HepG2 (cell line): ENCODE data around the gene RIPK3. TPM values are rescaled to one million over a fixed set of nuclear protein-coding genes. Genes with fewer than 3 reads are reported as not detected.

Experiments used
- CAMTA2 ChIP-seq: sonication (generic); formaldehyde crosslinking; IDR thresholded peaks from 2 replicates; pipeline ENCODE4 v1.4.0; 2020; ENCODE audit warnings: mild to moderate bottlenecking, missing genetic modification reagents, borderline replicate concordance
- FOSL1 ChIP-seq: sonication (generic); formaldehyde crosslinking; IDR thresholded peaks from 2 replicates; pipeline ENCODE4 v1.9.0; 2021; ENCODE audit warnings: missing genetic modification reagents, borderline replicate concordance
- GPBP1L1 ChIP-seq: sonication (generic); formaldehyde crosslinking; IDR thresholded peaks from 2 replicates; pipeline ENCODE4 v1.5.0; 2020; ENCODE audit warnings: mild to moderate bottlenecking, missing genetic modification reagents
- MAF1 ChIP-seq: sonication (generic); formaldehyde crosslinking; IDR thresholded peaks from 2 replicates; pipeline ENCODE4 v1.5.0; 2020; ENCODE audit warnings: missing genetic modification reagents, borderline replicate concordance
- MAFF ChIP-seq: IDR thresholded peaks from 2 replicates; pipeline ENCODE4 v1.6.1; 2011; ENCODE audit warnings: low read depth, low read length, improper control_type of control experiment
- MED1 ChIP-seq: sonication (generic); formaldehyde crosslinking; IDR thresholded peaks from 2 replicates; pipeline ENCODE4 v1.4.0; 2020; ENCODE audit warnings: missing genetic modification reagents
- MED13 ChIP-seq: sonication (generic); formaldehyde crosslinking; IDR thresholded peaks from 2 replicates; pipeline ENCODE4 v1.5.0; 2020; ENCODE audit warnings: missing genetic modification reagents
- MEF2D ChIP-seq: sonication (generic); formaldehyde crosslinking; IDR thresholded peaks from 2 replicates; pipeline ENCODE4 v1.5.1; 2020; ENCODE audit warnings: mild to moderate bottlenecking, missing genetic modification reagents
- MIXL1 ChIP-seq: IDR thresholded peaks from 2 replicates; pipeline ENCODE4 v1.6.1; 2016
- PRPF4 ChIP-seq: fragments of 200-400 bp; formaldehyde crosslinking; IDR thresholded peaks from 2 replicates; pipeline ENCODE4 v1.6.1; 2016; ENCODE audit warnings: low read length, low read depth; ENCODE audit not compliant: poor library complexity, severe bottlenecking
- RFX5 ChIP-seq: IDR thresholded peaks from 2 replicates; pipeline ENCODE4 v1.6.1; 2011; ENCODE audit warnings: low read depth, low read length, improper control_type of control experiment
- SIN3A ChIP-seq: IDR thresholded peaks from 2 replicates; pipeline ENCODE4 v1.6.1; 2011; ENCODE audit warnings: low read depth, mild to moderate bottlenecking, control low read depth, low read length, borderline replicate concordance
- STAG1 ChIP-seq: sonication (generic); formaldehyde crosslinking; IDR thresholded peaks from 2 replicates; pipeline ENCODE4 v1.4.0; 2020; ENCODE audit warnings: missing genetic modification reagents
- ZBTB46 ChIP-seq: sonication (generic); formaldehyde crosslinking; IDR thresholded peaks from 2 replicates; pipeline ENCODE4 v1.4.0; 2020; ENCODE audit warnings: mild to moderate bottlenecking, missing genetic modification reagents, borderline replicate concordance
- ZFP41 ChIP-seq: sonication (generic); formaldehyde crosslinking; IDR thresholded peaks from 2 replicates; pipeline ENCODE4 v1.4.0; 2020; ENCODE audit warnings: mild to moderate bottlenecking, missing genetic modification reagents, borderline replicate concordance
- ZNF337 ChIP-seq: sonication (generic); formaldehyde crosslinking; IDR thresholded peaks from 2 replicates; pipeline ENCODE4 v1.5.1; 2020; ENCODE audit warnings: missing genetic modification reagents, low read depth, mild to moderate bottlenecking, borderline replicate concordance
- ZNF441 ChIP-seq: sonication (generic); formaldehyde crosslinking; IDR thresholded peaks from 2 replicates; pipeline ENCODE4 v1.7.0; 2021; ENCODE audit warnings: missing genetic modification reagents, borderline replicate concordance
- ZNF816 ChIP-seq: sonication (generic); formaldehyde crosslinking; IDR thresholded peaks from 2 replicates; pipeline ENCODE4 v1.8.0; 2022; ENCODE audit warnings: missing genetic modification reagents, mild to moderate bottlenecking, borderline replicate concordance
- polyA plus RNA-seq, 8 experiments: library from polyadenylated mRNA; depleted of rRNA in 3 of 8; stranded (reverse) in 7 of 8; unstranded in 1 of 8; fragments of >200 nt; fragmentation: Illumina TruSeq in 4 of 8; extraction: Trizol in 4 of 8; gene quantifications; 2 replicates each; pipeline versions ENCODE4 v1.2.1 to v1.2.3, GENCODE V29; 2011 to 2016; ENCODE audit warnings: low read depth in 4 of 8, missing spikeins in 1 of 8, mixed read lengths in 1 of 8; ENCODE audit not compliant: insufficient read depth in 1 of 8
- total RNA-seq, 5 experiments: library from RNA; depleted of rRNA; stranded (reverse); fragments of >200 nt; fragmentation: Illumina TruSeq; extraction: Trizol; gene quantifications; 2 replicates each; pipeline ENCODE4 v1.2.3, GENCODE V29; 2016; ENCODE audit warnings: low read depth in 1 of 5
- TF ChIP-seq, protein P1 (sequence below): IDR thresholded peaks from 2 replicates; pipeline ENCODE4 v1.6.1; 2016; ENCODE audit warnings: missing compliant biosample characterization, missing genetic modification reagents, borderline replicate concordance
- TF ChIP-seq, protein P2 (sequence below): sonication (generic); formaldehyde crosslinking; IDR thresholded peaks from 2 replicates; pipeline ENCODE4 v1.4.0; 2020; ENCODE audit warnings: missing genetic modification reagents

RIPK3 gene
- total and polyA plus RNA-seq, 2 of the 13 experiments (the other 11 are each of a cell fraction or from before 2014, with no cell fraction given), result not detected

DNA sequence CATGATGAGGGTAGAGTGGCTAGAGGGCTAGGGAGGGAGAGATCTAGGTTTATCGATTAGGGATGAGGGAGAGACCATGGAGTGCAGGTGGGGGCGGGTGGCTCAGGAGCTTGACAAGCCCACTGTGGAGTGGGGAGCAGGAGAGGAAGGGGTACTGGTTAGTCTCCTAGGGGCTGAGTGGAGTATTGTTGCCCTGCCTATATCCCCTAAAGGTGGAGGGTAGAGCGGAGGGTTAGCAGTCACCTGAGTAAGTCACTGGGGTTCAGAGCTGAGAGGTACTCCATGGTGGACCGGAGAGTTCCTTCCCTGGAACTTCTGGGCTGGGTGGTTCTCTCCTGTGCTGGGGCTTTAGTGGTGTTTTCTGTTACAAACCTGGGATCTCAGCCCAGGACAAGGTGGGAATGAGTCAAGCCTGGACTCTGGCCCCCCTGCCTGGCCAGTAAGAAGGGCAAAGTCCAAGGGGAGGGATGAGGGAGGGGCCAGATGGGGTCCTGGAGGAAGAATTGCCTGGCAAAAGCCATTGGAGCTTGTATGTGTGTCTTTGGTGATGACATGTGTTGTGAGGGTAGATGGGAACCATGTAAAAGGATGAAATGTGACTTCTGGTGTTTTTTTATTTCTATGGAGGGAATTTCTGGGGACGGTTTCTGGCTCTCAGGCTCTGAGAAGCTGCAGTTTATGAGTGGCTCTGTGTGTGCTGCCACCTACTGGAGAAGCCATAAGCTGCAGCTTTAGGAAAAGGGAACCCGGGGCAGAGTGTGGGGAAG, 32.0 kb downstream of the RIPK3 start, which contains the start of gene CIDEB (continued):
- TF ChIP-seq, protein P1, sequence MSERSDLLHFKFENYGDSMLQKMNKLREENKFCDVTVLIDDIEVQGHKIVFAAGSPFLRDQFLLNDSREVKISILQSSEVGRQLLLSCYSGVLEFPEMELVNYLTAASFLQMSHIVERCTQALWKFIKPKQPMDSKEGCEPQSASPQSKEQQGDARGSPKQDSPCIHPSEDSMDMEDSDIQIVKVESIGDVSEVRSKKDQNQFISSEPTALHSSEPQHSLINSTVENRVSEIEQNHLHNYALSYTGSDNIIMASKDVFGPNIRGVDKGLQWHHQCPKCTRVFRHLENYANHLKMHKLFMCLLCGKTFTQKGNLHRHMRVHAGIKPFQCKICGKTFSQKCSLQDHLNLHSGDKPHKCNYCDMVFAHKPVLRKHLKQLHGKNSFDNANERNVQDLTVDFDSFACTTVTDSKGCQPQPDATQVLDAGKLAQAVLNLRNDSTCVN, result peak; percentile 87; the same call in 1 of the 2 replicates
- TF ChIP-seq CAMTA2 (CRISPR knock-in tag), result peak; percentile 79; the same call in 1 of the 2 replicates
- TF ChIP-seq, protein P2, sequence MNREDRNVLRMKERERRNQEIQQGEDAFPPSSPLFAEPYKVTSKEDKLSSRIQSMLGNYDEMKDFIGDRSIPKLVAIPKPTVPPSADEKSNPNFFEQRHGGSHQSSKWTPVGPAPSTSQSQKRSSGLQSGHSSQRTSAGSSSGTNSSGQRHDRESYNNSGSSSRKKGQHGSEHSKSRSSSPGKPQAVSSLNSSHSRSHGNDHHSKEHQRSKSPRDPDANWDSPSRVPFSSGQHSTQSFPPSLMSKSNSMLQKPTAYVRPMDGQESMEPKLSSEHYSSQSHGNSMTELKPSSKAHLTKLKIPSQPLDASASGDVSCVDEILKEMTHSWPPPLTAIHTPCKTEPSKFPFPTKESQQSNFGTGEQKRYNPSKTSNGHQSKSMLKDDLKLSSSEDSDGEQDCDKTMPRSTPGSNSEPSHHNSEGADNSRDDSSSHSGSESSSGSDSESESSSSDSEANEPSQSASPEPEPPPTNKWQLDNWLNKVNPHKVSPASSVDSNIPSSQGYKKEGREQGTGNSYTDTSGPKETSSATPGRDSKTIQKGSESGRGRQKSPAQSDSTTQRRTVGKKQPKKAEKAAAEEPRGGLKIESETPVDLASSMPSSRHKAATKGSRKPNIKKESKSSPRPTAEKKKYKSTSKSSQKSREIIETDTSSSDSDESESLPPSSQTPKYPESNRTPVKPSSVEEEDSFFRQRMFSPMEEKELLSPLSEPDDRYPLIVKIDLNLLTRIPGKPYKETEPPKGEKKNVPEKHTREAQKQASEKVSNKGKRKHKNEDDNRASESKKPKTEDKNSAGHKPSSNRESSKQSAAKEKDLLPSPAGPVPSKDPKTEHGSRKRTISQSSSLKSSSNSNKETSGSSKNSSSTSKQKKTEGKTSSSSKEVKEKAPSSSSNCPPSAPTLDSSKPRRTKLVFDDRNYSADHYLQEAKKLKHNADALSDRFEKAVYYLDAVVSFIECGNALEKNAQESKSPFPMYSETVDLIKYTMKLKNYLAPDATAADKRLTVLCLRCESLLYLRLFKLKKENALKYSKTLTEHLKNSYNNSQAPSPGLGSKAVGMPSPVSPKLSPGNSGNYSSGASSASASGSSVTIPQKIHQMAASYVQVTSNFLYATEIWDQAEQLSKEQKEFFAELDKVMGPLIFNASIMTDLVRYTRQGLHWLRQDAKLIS (CRISPR knock-in tag), result 0 out of 2 replicates have a peak, but pooled peaks have one; percentile 12
- no peak for TF ChIP-seq ZBTB46 (CRISPR knock-in tag)
- peak; percentile 84 for TF ChIP-seq SIN3A
- peak; percentile 67 for TF ChIP-seq STAG1 (CRISPR knock-in tag)
- TF ChIP-seq ZNF337, result 0 out of 2 replicates have a peak, but pooled peaks have one; percentile 57
- peak; percentile 97 for TF ChIP-seq MEF2D (CRISPR knock-in tag)
- TF ChIP-seq MAFF, result no peak
- TF ChIP-seq GPBP1L1 (CRISPR knock-in tag), result no peak
- peak; percentile 94 for TF ChIP-seq MED1
- peak; percentile 39; the same call in 1 of the 2 replicates for TF ChIP-seq RFX5
- TF ChIP-seq PRPF4, result peak; percentile 51
- TF ChIP-seq MAF1 (CRISPR knock-in tag), result 0 out of 2 replicates have a peak, but pooled peaks have one; percentile 57
- TF ChIP-seq MED13 (CRISPR knock-in tag), result no peak; the same call in 1 of the 2 replicates
- TF ChIP-seq ZNF441, result no peak; the same call in 1 of the 2 replicates
- peak; percentile 89; the same call in 1 of the 2 replicates for TF ChIP-seq ZFP41
- TF ChIP-seq ZNF816 (CRISPR knock-in tag), result no peak
- TF ChIP-seq MIXL1 (CRISPR knock-in tag), result peak; percentile 96
- TF ChIP-seq FOSL1 (CRISPR knock-in tag), result peak; percentile 96
